NCI-H510A (cell line): ENCODE results near the gene CASP8.
"Not testable (repeated sequence)": the region's sequence is repeated elsewhere in the genome, so short reads cannot be mapped to it uniquely, and the experiment has no call there.

Experiments
- DNase-seq: peaks from one replicate; lab custom pipeline; 2025; lab: John Stamatoyannopoulos, UW

Gene CASP8

DNA sequence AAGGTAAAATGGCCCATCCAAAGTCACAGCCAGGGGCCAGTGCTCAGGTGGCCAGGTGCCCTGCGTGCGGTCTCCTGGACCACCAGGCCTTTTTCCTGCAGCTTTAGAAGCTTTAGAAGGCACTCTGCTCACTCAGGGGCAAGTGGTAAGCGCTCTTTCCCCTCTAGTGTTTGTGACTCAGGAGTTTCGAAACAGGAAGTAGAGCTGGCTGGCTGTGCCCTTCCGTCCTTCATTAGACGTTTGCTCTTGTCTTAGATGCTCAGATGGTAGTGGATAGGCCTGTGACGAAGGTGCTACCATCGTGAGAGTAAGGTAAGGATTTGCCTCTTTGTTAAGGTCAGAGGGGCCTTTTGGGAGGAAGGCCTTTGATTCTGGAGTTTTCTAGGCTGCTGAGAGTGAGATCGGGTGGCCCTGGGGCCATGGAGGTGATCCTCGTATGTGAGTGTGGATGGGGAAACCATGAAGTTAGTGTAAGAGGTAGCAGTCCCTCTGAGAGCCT, at the start of gene CASP8:
CASP8 (plus strand) TSS at position 235 of the 499 bp plus-strand sequence. CDS start 5,951 bp downstream, outside the sequence.
- DNase-seq = no peak

DNA sequence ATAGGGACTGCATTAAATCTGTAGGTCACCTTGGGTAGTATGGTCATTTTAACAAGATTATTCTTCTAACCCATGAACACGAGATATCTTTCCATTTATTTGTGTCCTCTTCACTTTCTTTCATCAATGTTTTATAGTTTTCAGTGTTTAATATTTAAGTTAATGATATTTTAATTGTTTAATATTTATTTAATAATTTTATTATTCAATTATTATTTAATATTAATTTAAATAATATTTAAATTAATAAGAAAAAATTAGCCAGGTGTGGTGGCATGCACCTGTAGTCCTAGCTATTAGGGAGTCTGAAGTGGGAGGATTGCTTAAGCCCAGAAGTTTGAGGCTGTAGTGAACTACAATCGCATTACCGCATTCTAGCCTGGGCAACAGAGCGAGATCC, 44.4 kb upstream of the CASP8 start:
- DNase-seq = no peak

DNA sequence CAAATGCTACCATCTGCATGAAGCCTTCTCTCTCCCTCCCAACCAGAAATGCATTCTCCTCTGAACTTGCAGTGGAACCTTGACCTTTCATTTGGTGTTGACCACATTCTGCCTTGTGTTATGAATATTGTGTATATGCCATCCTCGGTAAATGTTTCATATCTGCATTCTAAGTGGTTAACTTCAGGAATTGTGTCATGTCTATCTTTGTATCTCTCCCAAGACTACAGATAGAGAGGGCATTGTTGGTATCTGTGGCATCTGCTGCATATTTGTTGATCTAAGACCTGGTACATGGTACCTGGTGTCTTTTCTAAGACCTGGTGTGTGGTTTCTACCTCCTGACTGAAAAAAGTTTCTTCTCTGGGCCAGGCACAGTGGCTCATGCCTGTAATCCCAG, 43.4 kb upstream of the CASP8 start:
- DNase-seq = no peak

DNA sequence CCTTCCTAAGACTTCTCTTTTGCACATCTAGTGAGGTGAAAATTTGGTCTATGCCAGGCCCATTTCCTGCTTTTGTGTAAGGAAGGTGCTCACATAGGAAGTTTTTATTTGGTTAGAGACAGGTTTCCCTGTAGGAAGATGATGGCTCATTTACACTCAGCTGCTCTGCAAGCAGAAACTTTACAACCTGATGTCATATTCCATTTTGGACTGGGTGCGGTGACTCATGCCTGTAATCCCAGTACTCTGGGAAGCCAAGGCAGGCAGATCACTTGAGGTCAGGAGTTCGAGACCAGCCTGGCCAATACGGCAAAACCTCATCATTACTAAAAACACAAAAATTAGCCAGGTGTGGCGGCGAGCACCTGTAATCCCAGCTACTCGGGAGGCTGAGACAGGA, 41.6 kb upstream of the CASP8 start:
- DNase-seq = no peak

DNA sequence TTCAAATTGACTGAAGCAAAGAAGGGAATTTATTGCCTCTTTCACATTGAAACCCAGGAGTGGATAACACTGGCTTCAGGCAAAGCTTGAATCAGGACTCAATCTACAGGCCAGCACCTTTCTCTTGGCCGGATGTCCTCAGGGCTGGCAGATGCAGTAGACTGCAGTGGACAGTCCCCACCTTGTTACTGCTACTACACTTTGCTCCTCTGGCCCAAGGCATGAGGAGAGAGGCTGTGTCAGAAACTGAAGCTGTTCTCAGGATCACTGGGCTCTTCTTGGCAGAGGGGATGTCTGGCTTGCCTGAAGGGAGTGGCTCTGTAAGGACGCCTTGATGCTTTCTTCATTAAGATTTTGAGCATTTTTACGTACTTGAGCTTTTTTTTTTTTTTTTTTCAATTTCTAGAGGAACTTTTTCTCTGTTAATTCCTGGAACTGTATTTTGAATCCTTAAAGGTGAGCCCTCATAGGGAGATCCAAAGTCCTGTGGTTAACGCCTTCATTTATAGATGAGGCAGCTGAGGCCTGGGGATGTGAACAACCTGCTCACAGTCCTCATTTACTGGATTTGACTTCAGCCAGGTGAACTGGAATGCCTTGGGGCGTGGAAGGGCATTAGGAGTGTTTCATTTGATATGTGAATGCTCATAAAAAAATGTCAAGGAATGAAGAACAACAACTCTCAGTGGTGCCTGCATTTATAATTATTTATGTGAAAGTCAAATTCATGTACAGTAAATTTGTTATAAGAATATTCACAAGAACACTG, 40.8 kb upstream of the CASP8 start:
- no peak for DNase-seq

DNA sequence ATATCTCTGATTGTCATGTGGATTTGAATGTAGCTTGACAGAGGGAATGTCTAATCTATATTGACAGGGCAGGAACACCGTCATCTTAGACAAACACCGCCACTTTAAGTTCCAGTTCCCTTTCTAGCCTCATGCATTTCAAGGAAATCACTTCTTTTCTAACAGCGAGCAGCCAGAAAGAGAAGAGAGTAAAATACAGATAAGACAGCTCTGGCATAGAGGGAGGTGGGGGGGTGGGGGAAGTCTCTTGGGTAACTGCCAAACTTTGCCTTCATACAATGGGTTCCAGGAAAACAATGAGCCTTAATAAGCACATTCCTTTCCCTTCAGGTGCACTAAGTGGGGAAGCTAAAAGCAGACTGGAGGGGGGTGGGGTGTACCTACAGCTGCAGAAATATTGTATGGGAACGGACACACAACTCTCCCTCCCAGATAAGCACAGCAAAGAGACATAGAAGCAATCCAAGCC, 40.2 kb upstream of the CASP8 start:
- no peak for DNase-seq

DNA sequence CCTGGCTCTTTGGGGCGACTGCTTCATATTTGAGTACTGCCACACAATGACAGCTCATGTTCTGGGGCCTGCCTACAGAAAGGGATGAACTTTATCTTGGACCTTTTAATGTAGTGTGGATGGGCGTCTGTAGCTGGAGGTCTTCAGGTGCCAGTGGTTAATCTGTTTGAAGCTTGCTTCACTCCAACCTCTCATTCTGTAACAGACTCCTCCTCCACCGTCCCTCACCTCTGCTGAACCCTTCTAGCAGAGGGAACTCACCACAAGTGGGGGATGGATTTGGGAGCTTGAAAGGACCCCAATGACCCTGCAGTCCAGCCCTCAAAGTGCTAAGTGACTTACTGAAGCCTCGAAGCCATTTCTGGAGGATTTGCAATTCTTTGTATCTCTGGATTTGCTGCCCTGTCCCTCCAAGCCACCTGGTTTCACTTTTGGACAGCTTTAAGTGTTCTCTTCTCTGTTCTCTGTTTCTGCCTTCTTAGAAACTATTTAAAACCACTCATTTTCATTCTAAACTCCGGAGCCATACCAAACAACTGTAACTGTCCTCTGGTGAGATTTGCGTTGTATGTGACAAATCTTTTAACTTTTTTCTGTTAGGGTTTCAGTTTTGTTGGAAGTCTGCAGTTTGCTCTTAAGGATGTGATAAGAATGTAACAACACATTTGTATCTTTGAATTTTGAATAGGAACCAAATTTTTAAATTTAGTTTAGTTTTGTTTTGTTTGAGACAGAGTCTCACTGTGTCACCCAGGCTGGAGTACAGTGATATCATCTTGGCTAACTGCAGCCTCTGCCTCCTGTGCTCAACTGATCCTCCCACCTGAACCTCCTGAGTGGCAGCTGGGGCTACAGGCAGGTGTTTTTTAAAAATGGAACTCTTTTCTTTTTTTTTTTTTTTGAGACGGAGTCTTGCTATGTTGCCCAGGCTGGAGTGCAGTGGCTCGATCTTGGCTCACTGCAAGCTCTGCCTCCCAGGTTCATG, 37.0 kb upstream of the CASP8 start:
- no peak for DNase-seq

DNA sequence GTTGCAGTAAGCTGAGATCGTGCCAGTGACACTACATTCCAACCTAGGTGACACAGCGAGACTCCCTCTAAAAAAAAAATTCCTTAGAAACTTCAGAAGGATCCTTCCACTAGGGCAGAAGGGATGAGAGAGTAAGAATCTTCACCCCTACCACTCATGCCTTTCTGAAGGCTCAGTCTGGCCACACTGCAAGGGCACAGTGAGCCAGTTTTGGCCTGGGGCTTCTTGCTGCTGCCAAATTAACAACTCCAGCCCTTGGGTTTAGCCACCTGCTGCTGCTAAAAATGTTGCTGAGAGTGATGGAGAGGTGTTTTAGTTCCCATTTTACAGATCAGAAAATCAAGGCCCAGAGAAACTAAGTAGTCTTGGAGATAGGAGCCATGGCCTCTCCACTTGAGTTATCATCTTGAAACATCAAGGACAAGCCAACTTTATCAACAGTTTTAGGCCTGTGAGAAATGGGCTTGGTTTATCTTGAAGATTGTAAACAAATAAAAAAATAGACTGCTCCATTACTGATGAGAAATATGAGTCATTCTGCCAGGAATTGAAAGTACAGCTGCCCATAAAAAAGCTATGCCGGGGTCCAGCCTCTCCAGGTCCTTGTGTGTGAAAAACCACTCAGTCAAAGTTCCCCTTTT, 31.9 kb upstream of the CASP8 start:
- no peak for DNase-seq

DNA sequence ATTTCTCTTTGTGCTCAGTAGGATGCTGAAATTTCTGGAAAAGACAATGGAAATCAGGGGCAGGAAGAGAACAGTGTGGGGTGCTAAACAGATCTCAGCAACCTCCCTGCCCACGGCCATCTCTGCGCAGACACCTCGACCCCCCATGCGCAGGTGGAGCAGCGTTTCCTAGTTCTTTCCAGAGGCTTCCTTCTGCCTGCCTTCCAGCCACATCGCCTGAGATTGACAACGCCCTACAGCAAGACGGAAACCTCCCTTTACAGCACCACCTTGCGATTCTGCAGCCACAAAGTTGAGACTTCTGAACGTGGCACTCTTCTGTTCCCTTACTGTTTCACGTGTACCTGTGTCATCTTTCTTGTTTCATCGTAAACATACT, 31.4 kb upstream of the CASP8 start:
- DNase-seq = no peak

DNA sequence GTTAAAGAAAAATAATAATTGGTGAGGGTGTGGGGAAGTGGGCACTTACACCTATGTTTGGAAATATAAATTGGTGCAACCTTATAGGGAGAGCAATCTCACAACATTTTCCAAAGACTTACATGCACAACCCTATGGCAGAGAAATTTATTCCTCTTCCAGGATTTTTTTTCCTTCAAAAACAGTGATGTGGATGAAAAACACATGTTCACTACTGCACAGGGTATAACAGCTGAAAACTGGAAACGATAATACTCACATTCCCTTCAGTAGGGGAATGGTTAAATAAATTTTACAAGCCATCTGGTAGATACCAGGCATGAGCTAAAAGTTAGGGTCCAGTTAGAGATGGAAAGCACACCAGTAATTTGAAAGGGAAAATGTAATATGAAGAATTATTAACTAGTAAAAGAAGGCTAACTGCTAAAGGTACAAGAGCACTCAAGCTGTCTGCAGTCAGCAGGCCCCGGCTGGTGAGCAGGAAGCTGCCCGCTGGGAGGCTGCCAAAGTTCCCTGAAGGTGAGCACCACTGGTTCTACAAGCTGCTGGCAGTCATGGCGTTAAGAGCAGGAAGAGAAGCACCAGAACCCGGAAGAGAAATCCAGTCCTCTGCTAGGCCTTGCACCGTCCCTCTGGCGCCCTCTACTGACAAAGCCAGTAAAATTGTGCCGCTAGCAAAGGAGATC, 28.4 kb upstream of the CASP8 start:
- peak; percentile 75 for DNase-seq

DNA sequence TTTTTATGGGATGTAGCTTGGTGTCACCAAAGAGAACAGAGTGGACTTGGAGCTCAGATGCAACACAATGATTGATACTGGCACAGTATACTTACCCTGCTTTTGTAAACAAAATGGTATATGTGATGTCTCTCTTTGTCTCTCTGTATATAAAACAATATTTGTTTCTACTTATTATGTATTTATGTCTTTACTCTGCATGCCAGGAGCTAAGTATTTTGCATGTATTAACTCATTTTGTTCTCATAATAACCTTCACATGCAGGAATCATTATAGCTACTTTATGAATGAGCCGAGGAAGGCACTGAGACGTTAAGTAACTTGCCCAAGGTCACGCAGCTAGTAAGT, 27.9 kb upstream of the CASP8 start:
- no peak for DNase-seq

DNA sequence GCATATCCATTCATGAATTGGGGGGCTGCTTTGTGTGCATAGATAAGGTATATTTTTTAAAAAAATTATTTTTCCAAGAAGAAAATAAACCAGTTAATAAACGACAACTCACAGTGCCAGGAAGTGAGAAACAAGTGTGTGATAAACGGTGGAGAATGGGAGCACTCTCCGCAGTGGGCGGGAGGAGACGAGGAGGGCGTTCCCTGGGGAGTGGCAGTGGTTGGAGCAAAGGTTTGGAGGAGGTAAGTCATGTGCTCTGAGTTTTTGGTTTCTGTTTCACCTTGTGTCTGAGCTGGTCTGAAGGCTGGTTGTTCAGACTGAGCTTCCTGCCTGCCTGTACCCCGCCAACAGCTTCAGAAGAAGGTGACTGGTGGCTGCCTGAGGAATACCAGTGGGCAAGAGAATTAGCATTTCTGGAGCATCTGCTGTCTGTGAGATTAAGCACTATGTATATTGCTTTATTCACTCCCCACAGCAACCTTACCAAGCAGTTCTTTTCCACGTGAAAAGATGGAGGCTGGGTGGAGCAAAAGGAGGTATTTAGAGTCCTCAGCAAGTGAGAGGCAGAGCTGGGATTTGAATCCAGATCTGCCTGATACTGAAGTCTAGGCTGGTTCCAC, 27.0 kb upstream of the CASP8 start:
- peak; percentile 81 for DNase-seq

DNA sequence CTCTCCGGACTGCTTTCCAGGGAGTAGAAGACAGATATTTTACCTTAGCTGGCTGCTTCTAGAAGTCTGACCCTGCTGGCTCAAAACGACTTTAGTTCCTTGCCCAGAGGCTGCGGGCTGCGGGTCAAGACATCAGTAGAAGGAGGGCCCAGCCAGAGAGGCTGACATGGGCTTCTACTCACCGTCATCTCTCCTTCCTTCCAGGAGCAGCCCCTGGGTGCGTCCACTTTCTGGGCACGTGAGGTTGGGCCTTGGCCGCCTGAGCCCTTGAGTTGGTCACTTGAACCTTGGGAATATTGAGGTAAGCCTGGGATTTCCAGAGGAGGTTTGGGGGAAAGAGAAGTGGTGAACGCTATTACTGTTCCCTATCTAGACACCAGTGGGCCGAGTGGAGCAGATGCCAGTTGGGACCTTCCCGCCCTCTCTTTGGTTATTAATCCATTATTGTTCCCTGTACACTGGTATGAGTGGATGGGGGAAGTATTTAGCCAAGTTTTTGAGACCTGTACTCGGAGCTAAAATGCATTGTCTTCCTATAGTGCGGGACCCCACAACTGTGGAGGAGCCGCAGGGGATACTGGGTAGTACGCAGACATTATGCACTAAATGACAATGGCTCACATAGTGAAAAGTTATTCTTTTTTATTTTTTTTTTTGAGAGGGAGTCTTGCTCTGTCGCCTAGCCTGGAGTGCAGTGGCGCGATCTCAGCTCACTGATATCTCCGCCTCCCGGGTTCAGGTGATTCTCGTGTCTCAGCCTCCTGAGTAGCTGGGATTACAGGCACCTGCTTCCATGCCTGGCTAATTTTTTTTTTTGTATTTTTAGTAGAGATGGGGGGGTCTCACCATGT, 26.3 kb upstream of the CASP8 start:
- no peak for DNase-seq

DNA sequence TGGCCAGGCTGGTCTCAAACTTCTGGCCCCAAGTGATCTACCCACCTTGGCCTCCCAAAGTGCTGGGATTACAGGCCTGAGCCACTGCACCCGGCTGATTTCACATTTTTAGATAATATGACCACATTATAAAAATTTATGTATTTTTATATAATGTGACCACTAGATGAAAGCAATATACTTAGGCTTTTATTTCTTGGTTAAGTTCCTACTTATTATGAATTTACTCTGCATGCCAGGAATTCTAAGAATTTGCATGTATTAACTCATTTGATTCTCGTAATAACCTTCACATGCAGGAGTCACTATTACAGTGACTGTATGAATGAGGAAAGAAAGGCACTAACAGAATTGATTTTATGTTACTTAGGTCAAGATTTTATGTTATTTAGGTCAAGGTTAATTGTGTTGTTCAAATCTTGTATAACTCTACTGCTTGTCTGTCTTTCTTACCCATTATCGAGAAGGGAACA, 25.6 kb upstream of the CASP8 start:
- DNase-seq = no peak

DNA sequence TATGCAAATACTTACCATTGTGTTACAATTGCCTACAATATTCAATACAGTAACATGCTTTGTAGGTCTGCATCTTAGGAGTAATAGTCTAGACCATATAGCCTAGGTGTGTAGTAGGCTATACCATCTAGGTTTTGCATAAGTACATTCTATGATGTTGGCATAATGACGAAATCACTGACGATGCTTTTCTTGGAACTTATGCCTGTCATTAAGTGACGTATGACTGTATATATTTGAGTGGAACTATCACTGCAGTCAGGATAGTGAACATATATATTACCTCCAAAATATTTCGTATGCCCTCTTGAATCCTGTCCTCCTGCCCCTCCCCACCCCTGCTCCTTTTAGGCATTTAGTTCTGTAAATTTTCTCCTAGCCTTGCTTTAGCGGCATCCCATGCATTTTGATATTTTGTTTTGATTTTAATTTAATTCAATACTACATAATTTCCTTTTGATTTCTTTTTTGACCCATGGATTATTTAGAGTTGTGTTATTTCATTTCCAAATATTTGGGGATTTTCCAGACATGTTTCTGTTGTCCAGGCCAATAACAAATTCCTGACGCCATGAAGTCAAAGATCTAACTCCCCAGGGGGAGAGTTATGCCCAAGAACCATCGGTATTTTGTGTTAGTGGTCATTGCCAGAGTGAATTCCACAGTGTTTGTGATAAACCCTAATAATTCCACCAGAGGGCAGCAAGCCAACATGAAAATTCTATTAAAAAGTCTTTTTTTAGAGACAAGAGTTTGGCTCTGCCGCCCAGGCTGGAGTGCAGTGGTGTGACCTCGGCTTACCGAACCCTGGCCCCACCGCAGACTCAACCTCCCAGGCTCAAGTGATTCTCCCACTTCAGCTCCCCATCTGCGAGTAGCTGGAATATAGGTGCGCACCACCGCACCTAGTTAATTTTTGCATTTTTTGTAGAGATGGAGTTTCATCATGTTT, 24.2 kb upstream of the CASP8 start:
- no peak for DNase-seq

DNA sequence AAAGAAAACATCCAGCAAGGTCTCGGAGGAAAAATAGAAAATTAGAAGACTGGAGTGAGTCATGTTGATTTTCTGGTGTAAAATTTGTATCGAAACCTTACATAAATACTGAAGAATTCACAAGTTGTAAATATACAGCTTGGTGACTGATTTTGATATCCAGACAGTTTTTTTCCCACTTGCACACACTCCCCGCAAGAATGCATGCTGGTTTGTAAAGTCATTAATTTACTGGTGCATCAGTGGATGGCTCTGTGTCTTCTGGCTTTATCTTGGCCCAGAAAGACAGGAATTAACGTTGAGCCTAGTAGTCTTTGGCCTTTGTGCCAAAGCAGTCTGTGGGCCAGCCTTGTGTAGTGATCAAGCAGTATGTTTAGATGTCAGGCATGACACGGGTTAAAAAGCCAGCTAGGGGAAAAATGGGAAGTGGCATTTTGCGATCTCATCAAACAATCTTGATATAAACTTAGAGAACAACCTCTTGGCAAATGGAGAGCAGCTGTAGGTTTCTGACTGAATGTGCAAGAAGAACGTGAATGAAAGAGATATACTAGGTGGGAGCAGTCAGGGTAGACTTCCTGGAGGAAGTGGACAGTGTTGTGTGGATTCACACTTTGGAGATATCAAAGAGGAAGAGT, 22.7 kb upstream of the CASP8 start:
- DNase-seq = no peak

DNA sequence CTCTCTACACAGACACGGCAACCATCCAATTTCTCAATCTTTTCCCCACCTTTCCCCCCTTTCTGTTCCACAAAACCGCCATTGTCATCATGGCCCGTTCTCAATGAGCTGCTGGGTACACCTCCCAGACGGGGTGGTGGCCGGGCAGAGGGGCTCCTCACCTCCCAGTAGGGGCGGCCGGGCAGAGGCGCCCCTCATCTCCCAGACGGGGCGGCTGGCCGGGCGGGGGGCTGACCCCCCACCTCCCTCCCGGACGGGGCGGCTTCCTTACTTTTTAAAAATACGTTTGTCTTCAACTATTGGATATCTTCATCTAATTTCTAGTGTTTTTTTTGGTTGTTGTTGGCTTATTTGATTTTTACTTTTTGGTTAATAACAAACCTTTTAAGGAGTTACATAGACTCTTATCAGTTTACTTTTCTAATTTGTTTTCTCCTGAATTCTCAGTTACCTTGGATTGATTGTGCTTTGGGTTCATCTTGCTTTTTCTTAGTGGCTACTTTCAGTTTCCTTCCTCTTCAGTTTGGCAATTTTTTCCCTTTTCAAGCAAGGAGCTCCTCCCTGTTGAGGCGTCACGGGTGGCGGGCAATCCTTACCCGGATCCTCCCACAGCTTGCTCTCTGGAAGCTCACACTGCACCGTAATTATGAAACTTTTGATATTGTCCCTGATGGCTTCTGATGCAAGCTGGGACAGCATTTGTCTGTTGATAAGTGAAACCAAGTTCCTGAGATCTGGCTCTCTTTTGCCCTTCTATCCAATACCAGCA, 21.0 kb upstream of the CASP8 start:
- not testable (repeated sequence) for DNase-seq
